ENCODE data around the gene CILP2. TPM values are rescaled to one million over a fixed set of nuclear protein-coding genes. Genes with fewer than 3 reads are reported as not detected.

CILP2 gene, protein sequence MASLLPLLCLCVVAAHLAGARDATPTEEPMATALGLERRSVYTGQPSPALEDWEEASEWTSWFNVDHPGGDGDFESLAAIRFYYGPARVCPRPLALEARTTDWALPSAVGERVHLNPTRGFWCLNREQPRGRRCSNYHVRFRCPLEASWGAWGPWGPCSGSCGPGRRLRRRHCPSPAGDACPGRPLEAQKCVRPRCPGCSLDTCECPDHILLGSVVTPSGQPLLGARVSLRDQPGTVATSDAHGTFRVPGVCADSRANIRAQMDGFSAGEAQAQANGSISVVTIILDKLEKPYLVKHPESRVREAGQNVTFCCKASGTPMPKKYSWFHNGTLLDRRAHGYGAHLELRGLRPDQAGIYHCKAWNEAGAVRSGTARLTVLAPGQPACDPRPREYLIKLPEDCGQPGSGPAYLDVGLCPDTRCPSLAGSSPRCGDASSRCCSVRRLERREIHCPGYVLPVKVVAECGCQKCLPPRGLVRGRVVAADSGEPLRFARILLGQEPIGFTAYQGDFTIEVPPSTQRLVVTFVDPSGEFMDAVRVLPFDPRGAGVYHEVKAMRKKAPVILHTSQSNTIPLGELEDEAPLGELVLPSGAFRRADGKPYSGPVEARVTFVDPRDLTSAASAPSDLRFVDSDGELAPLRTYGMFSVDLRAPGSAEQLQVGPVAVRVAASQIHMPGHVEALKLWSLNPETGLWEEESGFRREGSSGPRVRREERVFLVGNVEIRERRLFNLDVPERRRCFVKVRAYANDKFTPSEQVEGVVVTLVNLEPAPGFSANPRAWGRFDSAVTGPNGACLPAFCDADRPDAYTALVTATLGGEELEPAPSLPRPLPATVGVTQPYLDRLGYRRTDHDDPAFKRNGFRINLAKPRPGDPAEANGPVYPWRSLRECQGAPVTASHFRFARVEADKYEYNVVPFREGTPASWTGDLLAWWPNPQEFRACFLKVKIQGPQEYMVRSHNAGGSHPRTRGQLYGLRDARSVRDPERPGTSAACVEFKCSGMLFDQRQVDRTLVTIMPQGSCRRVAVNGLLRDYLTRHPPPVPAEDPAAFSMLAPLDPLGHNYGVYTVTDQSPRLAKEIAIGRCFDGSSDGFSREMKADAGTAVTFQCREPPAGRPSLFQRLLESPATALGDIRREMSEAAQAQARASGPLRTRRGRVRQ
- 0.20 TPM in 1 of 2 replicates, not detected in the other for total RNA-seq (2014; rRNA removed; shearing (Covaris generic); ENCODE audit: low replicate concordance)

DNA sequence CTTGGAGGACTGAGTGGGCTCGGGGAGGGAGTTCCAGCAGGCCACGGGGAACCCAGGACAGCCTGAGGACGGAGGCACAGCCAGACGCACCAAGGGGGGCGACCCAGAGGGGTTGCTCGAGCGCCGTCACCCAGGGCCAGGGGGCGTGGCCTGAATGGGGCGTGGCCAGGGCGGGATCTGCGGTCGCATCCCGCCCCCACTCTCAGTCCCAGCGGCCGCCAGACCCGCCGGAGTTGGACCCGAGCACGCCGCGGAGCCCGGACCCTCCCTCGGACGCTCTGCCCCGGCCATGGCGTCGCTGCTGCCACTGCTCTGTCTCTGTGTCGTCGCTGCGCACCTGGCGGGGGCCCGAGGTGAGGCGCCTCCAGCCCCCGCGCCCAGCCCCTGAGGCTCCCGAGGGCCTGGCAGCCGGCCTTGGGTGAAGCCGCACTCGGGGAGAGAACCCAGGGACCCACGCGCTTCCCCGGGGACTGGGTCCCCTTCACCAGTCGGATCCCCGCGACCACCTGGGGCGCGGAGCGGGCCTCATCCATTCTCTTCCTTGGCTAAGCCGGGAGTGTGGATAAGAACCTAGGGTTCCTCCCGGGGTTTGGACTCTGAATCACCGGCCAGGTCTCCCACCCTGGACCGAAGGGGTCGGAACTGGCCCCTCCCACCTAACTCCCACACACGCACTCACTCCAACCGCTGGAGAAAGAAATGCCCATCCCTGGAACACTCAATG lies at the start of gene CILP2:
Gene CILP2 (plus strand): TSS at position 205 of the 724 bp plus-strand sequence. CDS start 85 bp downstream, at position 290.
- in situ Hi-C loops (cut with HindIII; ENCODE audit: low pct_unique_long_range_greater_than_20kb, low sequenced_read_pairs), result loop anchor here (10.0 kb wide), 1 partner anchor 127 kb away; the partner anchor contains the start of genes ATP13A1 and ZNF101
- no peak for DNase-seq (ENCODE audit: low read depth)

DNA sequence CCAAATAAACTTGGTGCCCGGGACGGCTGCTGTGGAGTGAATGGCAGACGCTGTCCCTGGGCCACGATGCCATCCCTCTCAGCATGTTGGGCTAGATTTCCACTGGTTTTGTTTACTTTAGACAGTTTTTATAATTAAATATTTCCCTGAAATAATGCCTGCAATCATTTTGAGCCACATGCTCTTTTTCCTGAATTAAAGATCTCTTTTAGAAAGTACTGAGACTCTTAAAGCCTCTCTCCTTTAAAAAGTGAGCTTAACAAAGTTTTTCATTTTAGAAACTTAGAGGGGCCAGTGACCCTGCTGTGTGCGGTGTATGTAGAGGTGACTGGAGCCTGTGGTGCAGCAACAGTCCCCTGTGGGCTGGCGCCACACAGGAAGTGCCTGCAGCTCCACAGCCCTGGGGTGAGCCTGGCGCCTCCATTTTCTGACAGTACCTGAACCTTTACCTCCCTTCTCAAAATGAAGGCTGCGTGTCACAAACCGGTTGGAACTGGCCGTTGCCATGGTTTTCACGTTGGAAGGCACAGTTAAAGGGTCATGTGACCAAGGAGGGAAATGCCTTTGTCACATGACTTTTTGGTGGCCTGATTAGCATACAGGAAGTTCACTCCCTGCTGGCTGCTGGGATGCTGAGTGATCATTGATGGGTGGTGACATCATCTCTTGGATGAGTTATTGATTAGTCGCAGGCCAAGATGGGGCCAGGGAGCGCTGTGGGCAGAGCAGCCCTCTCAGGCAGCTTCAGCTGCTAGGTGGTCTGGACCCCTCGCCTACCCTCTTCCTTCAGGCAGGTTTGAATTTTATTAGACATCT lies 49.0 kb upstream of the CILP2 start:
- in situ Hi-C loops (cut with HindIII; ENCODE audit: low pct_unique_long_range_greater_than_20kb, low sequenced_read_pairs), result no loop called here
- peak; percentile 94 for DNase-seq (ENCODE audit: low read depth)

DNA sequence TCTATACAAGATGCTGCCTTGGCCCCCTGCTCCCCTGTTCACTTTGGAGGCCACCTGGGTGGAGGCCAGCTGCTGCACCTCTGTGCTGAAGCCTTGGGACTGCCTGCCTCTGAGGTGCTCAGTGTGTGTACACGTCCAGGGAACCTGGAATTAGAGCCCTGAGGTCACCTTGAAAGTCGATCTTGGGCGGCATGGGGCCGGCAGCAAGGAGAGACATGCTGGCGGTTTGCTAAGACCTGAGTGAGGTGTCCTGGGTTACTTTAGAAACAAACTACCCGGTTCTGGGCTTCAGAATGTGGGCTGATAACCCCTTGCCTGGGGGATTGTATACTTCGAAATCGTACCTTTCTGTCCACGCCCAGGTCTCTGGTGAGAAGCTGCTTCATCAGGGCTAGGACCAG lies 48.3 kb upstream of the CILP2 start:
- in situ Hi-C loops (cut with HindIII; ENCODE audit: low pct_unique_long_range_greater_than_20kb, low sequenced_read_pairs), result no loop called here

GRCh38 chr19:19490214-19490968 lies 47.7 kb upstream of the CILP2 start:
- in situ Hi-C loops (cut with HindIII; ENCODE audit: low pct_unique_long_range_greater_than_20kb, low sequenced_read_pairs), result no loop called here
- DNase-seq (ENCODE audit: low read depth), result peak; percentile 80

More for the DNA sequence above, 48.3 kb upstream of the CILP2 start:
- no peak for DNase-seq (ENCODE audit: low read depth)

DNA sequence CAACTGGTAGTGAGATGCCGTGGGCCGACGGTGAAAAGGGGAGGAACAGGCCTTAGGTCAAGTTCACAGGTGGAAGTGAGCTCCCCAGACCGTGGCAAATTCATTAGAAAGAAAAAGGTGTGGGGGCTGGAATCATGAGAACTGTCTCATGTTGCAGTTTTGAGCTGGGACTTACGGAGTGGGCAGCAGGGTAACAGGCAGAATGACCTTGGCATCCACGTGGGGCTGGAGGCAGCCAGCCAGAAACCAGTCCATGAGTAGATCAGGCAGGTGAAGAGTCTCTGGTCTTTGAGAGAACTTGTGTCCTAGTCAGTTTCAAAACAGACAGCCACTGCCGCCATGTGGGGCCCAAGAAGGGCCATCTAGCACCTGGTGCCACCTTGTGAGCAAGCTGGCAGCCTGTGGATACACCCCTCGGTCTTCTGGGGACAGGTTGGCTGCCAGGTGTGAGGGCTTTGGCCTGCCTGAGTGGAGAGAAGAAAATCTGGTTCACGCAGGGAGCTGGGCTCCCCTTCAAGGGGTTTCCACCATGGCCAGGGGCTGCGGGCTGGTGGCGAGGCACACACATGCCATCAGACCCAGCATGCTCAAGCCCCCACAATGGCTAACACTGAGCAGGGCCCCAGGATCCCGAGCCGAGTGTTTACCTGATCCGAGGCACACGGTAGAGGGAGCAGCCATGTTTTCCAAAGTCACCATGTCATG lies 46.6 kb upstream of the CILP2 start:
- no peak for DNase-seq (ENCODE audit: low read depth)
- in situ Hi-C loops (cut with HindIII; ENCODE audit: low pct_unique_long_range_greater_than_20kb, low sequenced_read_pairs), result no loop called here

DNA sequence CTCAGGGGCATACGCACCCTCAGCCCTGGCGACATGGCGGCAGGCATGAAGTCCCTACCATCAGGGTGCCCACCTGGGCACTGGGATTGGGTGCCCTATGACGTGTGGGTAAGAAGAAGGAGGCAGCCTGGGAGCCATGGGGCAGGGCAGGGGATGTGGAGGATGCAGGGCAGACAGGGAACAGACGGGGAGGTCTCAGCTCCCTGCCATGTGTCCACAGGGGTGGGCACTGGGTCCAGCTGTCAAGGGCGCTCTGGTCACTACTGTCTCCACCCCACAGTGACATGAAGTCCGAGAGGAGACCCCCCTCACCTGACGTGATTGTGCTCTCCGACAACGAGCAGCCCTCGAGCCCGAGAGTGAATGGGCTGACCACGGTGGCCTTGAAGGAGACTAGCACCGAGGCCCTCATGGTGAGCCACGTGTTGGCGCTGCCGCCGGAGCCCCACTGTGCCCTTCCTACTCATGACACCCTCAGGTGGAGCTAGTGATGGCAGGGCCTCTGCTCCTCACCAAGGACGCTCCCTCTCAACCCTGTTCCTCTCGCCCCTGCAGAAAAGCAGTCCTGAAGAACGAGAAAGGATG lies 45.9 kb upstream of the CILP2 start:
- in situ Hi-C loops (cut with HindIII; ENCODE audit: low pct_unique_long_range_greater_than_20kb, low sequenced_read_pairs), result no loop called here
- no peak for DNase-seq (ENCODE audit: low read depth)

DNA sequence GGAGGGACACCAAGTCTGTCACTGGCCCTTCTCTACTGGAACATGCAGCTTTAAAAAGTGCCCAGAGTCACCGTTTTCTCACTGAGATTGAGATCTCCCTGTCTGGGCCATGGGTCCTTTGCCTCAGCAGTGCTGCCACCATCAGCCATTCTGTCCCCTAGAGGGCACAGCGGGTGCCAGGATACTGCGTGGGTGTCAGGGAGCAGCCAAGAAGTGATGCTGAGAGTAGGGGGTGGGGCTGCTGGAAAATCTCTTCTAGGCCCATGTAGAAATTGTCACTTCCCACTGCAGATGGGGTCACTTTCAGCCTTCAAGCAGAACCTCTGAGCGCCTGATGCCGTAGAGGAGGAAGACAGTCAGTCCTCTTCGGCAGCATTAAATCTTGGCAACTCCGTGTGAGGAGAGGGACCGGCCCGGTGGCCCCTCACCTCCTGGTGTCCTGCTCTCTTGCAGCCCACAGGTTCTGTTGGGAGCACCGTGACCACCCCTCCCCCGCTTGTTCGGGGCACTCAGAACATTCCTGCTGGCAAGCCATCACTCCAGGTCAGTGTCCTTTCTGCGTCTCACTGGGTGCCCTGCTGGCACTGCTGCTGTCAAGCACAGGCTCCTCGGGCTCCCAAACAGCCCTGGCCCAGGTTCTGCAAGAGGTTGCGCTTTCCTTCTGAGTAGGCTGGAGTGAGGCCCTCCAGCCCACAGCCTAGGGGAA lies 44.1 kb upstream of the CILP2 start:
- in situ Hi-C loops (cut with HindIII; ENCODE audit: low pct_unique_long_range_greater_than_20kb, low sequenced_read_pairs), result no loop called here
- DNase-seq (ENCODE audit: low read depth), result no peak

DNA sequence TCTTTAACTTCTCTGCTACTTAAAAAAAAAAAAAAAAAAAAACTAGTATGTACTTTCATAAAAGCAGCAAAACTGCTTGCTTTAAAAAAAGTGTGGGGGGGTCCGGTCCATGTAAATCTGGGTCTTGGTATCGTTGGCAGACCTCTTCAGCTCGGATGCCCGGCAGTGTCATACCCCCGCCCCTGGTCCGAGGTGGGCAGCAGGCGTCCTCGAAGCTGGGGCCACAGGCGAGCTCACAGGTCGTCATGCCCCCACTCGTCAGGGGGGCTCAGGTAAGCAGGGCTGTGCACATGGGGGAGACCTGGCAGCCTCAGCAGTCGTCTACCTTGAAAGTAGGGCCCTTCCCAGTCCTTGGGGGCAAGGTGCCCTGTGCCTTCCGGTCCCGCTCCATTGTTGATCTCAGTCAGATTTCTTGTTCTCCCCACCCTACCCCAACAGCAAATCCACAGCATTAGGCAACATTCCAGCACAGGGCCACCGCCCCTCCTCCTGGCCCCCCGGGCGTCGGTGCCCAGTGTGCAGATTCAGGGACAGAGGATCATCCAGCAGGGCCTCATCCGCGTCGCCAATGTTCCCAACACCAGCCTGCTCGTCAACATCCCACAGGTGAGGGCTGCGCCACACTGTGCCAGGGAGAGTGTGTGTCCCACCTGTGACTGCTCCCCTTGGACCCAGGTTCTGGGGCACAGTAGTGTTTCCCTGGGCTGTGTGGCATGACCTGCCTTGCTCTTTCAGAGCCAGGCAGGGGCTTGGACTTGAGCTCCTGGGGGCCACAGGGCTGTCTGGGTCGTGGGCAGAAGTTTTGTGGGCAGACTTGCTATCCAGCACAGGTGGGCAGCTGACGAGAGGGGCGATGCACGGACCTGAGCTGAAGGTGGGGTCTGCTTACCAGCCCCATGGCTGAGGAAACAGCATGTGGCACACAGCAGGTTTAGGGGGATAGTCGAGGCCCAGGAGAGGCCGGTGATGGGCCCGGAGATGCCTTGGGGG lies 42.2 kb upstream of the CILP2 start:
- DNase-seq (ENCODE audit: low read depth), result no peak
- in situ Hi-C loops (cut with HindIII; ENCODE audit: low pct_unique_long_range_greater_than_20kb, low sequenced_read_pairs), result no loop called here

DNA sequence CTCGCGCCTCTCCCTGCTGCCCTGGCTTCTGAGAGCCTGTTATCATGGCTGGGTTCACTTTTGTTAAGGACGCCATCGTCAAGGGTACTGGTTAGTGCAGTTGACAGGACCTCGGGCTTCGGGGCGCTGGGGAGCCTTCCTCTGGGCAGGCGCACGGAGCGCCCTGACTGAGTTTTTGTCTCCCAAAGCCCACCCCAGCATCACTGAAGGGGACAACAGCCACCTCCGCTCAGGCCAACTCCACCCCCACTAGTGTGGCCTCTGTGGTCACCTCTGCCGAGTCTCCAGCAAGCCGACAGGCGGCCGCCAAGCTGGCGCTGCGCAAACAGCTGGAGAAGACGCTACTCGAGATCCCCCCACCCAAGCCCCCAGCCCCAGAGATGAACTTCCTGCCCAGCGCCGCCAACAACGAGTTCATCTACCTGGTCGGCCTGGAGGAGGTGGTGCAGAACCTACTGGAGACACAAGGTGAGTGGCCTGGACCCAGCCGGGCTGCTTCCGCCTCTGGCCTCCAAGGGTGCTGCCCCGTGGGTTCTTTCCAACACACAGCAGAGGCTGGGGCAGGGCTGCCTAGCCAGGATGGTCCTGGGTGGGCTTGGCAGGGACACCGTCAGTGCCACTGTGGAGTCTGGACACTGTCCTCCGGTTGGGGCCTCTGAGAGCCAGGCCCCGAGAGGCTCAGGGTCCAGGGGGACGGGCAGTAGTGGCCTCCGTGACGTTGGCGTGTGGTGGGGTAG lies 39.6 kb upstream of the CILP2 start:
- DNase-seq (ENCODE audit: low read depth), result no peak
- in situ Hi-C loops (cut with HindIII; ENCODE audit: low pct_unique_long_range_greater_than_20kb, low sequenced_read_pairs), result no loop called here

- no peak for DNase-seq (ENCODE audit: low read depth)
- in situ Hi-C loops (cut with HindIII; ENCODE audit: low pct_unique_long_range_greater_than_20kb, low sequenced_read_pairs), result no loop called here
Measured at GRCh38 chr19:19499272-19499995, 38.6 kb upstream of the CILP2 start.

GRCh38 chr19:19500975-19501644 lies 37.0 kb upstream of the CILP2 start:
- in situ Hi-C loops (cut with HindIII; ENCODE audit: low pct_unique_long_range_greater_than_20kb, low sequenced_read_pairs), result no loop called here
- DNase-seq (ENCODE audit: low read depth), result no peak

DNA sequence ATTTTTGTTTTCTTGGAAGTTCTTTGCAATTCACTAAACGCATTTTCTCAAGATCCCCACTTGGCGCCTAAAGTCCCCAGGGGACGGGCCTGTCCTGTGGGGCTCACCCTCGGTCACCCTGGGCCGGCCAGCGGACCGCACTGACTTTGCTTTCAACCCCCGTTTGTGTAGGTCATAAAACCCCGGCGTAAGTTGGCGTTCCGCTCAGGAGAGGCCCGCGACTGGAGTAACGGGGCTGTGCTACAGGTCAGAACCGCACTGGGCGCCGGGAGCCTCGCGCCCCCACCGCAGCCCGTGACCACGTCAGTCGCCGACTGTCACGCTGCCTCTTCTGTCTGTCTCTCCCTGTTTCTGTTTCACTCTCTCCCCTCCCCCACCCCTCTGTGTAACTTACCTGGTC lies 36.3 kb upstream of the CILP2 start:
- in situ Hi-C loops (cut with HindIII; ENCODE audit: low pct_unique_long_range_greater_than_20kb, low sequenced_read_pairs), result no loop called here
- DNase-seq (ENCODE audit: low read depth), result no peak
